IPS-15b (cell line): Measurements from ENCODE around the gene KHDC1L.
"Not testable (repeated sequence)": the region's sequence is repeated elsewhere in the genome, so short reads cannot be mapped to it uniquely, and the experiment has no call there.

Experiments
- H3K27me3 ChIP-seq: one replicate; pipeline ENCODE4 v1.6.1; 2013; ENCODE audit warnings: low read length; ENCODE audit not compliant: control insufficient read depth, insufficient read depth
- H3K36me3 ChIP-seq: one replicate; pipeline ENCODE4 v1.6.1; 2013; ENCODE audit warnings: low read length; ENCODE audit not compliant: control insufficient read depth, insufficient read depth
- H3K4me1 ChIP-seq: one replicate; pipeline ENCODE4 v1.6.1; 2013; ENCODE audit warnings: mild to moderate bottlenecking, low read length; ENCODE audit not compliant: control insufficient read depth, insufficient read depth
- H3K4me3 ChIP-seq: one replicate; pipeline ENCODE4 v1.5.1; 2013; ENCODE audit warnings: low read depth, low read length
- H3K9ac ChIP-seq: one replicate; pipeline ENCODE4 v1.6.1; 2013; ENCODE audit warnings: low read depth, mild to moderate bottlenecking, low read length
- H3K9me3 ChIP-seq: one replicate; pipeline ENCODE4 v1.6.1; 2013; ENCODE audit warnings: mild to moderate bottlenecking, low read length; ENCODE audit not compliant: control insufficient read depth, insufficient read depth

The KHDC1L gene

GRCh38 chr6:73200735-73201134 is 24.6 kb downstream of the KHDC1L start:
- H3K4me3 ChIP-seq, result no peak overlapping the region
- H3K9me3 ChIP-seq, result no peaks in the 10 kb centered on the region
- peaks cover 5% of the 10 kb centered on the region for H3K4me1 ChIP-seq
- no peak overlapping the region for H3K9ac ChIP-seq
- no peaks in the 10 kb centered on the region for H3K27me3 ChIP-seq
- H3K36me3 ChIP-seq, result no peaks in the 10 kb centered on the region

GRCh38 chr6:73200247-73200646 is 25.0 kb downstream of the KHDC1L start:
- Histone ChIP-seq H3K9ac (no peak overlapping the region), H3K4me3 (no peak overlapping the region), H3K27me3 (no peaks in the 10 kb centered on the region), H3K9me3 (no peaks in the 10 kb centered on the region), H3K4me1 (peaks cover 5% of the 10 kb centered on the region), H3K36me3 (no peaks in the 10 kb centered on the region)

- no peak overlapping the region for H3K9ac ChIP-seq
- H3K4me3 ChIP-seq, result no peak overlapping the region
- H3K27me3 ChIP-seq, result no peaks in the 10 kb centered on the region
- no peaks in the 10 kb centered on the region for H3K4me1 ChIP-seq
- H3K36me3 ChIP-seq, result no peaks in the 10 kb centered on the region
- H3K9me3 ChIP-seq, result no peaks in the 10 kb centered on the region
These were observed 30.6 kb downstream of the KHDC1L start for GRCh38 chr6:73194744-73195143.

DNA sequence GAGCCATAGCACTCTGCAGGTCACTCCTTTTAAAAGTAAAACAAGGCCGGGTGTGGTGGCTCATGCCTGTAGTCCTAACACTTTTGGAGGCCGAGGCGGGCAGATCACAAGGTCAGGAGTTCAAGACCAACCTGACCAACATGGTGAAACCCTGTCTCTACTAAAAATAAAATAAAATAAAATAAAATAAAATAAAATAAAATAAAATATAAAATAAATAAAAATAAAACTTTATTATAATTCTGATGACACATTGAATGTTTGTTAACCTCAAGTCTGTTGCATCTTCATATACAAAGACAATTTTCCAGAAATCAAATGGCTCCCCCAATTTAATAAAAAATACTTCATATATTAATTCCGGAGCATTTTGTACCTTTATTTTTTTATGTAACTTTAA is 32.0 kb downstream of the KHDC1L start:
- not testable (repeated sequence) for H3K4me1 ChIP-seq, H3K36me3 ChIP-seq, H3K9me3 ChIP-seq, H3K4me3 ChIP-seq, H3K27me3 ChIP-seq, H3K9ac ChIP-seq

DNA sequence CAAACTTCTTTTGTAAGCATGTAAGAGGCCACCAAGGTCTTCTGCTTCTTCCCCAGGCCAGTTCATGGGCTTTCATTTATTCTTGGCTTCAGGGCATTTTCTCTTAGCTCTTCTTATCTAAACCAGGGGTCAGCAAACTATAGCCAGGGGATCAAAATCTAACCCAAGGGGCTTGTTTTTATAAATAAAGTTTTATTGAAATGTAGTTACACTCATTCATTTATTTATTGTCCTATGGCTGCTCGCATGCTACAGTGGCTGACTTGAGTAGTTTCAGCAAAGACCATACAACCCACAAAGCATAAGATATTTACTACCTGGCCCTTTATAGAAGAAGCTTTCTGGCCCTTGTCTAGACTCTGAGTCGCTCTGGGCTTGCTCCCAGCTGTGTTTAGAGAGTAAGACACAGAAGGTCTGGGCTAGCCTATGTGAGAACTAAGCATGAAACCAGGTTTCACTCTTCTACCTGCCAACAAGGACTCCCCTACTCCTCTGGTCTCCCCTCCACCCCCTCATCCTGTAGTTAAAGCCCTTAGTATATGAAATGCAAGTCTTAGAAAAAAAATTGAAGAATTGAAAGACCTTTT is 43.2 kb downstream of the KHDC1L start:
- H3K9ac ChIP-seq, result no peak overlapping the region
- no peak overlapping the region for H3K4me3 ChIP-seq
- no peaks in the 10 kb centered on the region for H3K27me3 ChIP-seq
- no peaks in the 10 kb centered on the region for H3K9me3 ChIP-seq
- no peaks in the 10 kb centered on the region for H3K4me1 ChIP-seq
- H3K36me3 ChIP-seq, result no peaks in the 10 kb centered on the region

DNA sequence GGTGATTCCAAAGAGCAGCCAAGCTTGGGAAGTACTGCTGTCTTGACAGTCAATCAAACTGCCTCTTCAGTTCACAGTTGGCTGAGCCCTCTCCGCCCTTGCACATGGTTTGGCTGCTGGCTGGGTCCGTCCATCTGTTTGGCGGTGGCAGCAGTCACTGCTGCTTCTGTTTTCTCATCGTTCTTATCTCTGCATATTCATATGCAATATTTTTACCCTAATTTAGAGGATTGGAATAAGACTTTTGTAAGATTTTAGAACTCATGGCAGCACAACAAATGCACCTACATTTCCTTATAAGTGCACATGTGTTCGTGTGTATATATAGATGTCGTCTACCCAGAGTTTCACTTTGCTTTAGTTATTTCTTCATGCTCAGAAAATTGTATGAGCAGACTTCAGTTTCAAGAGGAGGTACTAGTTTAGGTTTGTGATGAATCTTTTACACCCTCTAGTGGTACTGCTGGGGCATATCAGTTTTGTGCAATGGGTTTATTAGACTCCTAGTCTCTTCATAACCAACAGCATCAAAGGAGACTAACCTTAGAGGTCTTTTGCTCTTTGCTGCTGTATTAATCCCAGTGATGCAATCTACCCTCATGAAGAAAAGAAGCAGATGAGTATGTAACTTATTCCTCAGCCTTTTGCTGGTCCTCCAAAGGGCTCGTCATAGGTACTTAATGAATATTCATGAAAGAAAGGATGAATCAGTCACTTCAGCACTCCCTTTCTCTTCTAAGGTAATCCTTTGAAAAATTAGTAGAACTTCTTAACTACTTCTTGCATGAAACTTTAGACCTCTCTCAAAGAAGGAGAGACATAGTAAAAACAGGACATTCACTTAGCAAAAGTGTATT is 44.3 kb downstream of the KHDC1L start:
- Histone ChIP-seq H3K4me3 (no peak overlapping the region), H3K27me3 (no peaks in the 10 kb centered on the region), H3K9me3 (no peaks in the 10 kb centered on the region), H3K9ac (no peak overlapping the region), H3K36me3 (no peaks in the 10 kb centered on the region), H3K4me1 (no peaks in the 10 kb centered on the region)

GRCh38 chr6:73180076-73180738 is 45.1 kb downstream of the KHDC1L start:
- H3K27me3 ChIP-seq, result no peaks in the 10 kb centered on the region
- H3K9ac ChIP-seq, result no peak overlapping the region
- H3K9me3 ChIP-seq, result no peaks in the 10 kb centered on the region
- no peaks in the 10 kb centered on the region for H3K4me1 ChIP-seq
- no peaks in the 10 kb centered on the region for H3K36me3 ChIP-seq
- no peak overlapping the region for H3K4me3 ChIP-seq

DNA sequence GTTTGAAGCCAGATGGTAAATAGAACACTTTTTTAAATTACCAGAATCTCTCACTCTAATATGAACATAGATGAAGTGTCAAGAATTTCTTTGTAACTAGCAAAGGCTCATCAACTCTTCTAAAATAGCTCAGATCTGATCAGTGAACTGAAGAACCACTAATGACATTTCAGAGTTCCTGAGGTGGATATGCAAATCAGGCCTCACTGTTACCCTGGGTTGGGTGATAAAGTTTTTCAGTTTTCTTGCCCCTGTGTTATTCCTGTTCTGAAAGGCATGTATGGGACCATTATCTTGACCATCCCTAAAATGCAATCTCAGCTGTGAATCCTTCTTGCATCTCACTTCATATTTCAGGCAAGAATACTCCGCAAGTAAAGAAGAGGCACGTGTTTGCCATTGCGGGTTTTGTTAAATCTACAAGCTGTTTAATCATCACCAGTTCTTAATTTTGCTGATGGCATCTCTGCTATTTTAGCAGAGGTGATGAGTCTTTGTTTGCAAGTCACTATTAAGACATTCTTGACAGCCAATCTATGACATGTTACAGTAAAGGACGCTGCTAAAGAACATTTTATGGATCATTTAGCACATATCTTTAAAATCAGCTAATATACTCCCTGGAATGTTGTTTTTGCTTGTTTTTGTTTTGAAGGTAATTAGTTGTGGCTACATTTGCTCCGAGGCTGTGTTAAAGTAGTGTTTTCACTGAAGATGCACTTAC is 47.9 kb downstream of the KHDC1L start:
- no peaks in the 10 kb centered on the region for H3K36me3 ChIP-seq
- H3K9me3 ChIP-seq, result no peaks in the 10 kb centered on the region
- H3K4me1 ChIP-seq, result no peaks in the 10 kb centered on the region
- no peak overlapping the region for H3K4me3 ChIP-seq
- no peaks in the 10 kb centered on the region for H3K27me3 ChIP-seq
- H3K9ac ChIP-seq, result no peak overlapping the region

GRCh38 chr6:73176057-73176456 is 49.2 kb downstream of the KHDC1L start:
- no peaks in the 10 kb centered on the region for H3K9me3 ChIP-seq
- no peak overlapping the region for H3K4me3 ChIP-seq
- H3K9ac ChIP-seq, result no peak overlapping the region
- no peaks in the 10 kb centered on the region for H3K36me3 ChIP-seq
- no peaks in the 10 kb centered on the region for H3K27me3 ChIP-seq
- no peaks in the 10 kb centered on the region for H3K4me1 ChIP-seq

DNA sequence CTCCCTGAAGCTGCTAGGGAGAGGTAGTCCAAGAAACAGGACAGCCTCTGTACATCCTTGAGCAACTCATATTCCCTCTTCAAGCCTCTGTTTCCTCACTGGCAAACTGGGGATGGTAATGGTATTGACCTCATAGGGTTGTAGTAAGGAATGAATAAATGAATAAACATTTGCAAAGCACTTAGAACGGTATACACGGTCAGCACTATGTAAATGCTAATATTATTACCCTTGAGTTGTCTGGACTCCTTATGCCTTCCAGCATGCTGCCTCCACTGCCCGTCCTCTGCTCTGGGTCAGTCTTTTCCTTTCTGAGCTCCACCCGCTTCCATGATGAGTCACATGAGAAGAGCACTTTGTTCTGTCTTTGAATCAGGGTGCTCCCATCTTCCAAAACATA is 50.6 kb downstream of the KHDC1L start:
- no peaks in the 10 kb centered on the region for H3K9me3 ChIP-seq
- H3K36me3 ChIP-seq, result no peaks in the 10 kb centered on the region
- H3K9ac ChIP-seq, result no peak overlapping the region
- H3K27me3 ChIP-seq, result no peaks in the 10 kb centered on the region
- H3K4me1 ChIP-seq, result no peaks in the 10 kb centered on the region
- no peak overlapping the region for H3K4me3 ChIP-seq
